Liver (tissue), 3 donors: ENCODE measurements around the gene CILP.

Source experiments
- EGR1 ChIP-seq, 2 donors: IDR thresholded peaks; 2 replicates each; pipeline ENCODE4 v1.6.1; 2016 to 2018; ENCODE audit warnings: antibody characterized with exemption in 2 of 2, low read depth in 2 of 2
- FOXA1 ChIP-seq: IDR thresholded peaks from 2 replicates; pipeline ENCODE4 v1.6.1; 2016; ENCODE audit warnings: antibody characterized with exemption
- GABPA ChIP-seq, 2 donors: IDR thresholded peaks in 1 of 2; conservative IDR thresholded peaks in 1 of 2; 2 replicates each; pipeline ENCODE4 v1.6.1; 2016; ENCODE audit warnings: antibody characterized with exemption in 2 of 2, mild to moderate bottlenecking in 1 of 2, moderate library complexity in 1 of 2
- JUND ChIP-seq, 2 donors: IDR thresholded peaks; 2 replicates each; pipeline ENCODE4 v1.6.1; 2016; ENCODE audit warnings: antibody characterized with exemption in 2 of 2
- NR2F2 ChIP-seq: IDR thresholded peaks from 2 replicates; pipeline ENCODE4 v1.6.1; 2016; ENCODE audit warnings: antibody characterized with exemption
- RAD21 ChIP-seq, 2 donors: IDR thresholded peaks; 2 replicates each; pipeline ENCODE4 v1.6.1; 2016; ENCODE audit warnings: antibody characterized with exemption in 2 of 2, mild to moderate bottlenecking in 2 of 2
- SP1 ChIP-seq: IDR thresholded peaks from 2 replicates; pipeline ENCODE4 v1.6.1; 2018; ENCODE audit warnings: antibody characterized with exemption, mild to moderate bottlenecking
- TAF1 ChIP-seq: conservative IDR thresholded peaks from 2 replicates; pipeline ENCODE4 v1.6.1; 2016; ENCODE audit warnings: antibody characterized with exemption, mild to moderate bottlenecking
- YY1 ChIP-seq: IDR thresholded peaks from 2 replicates; pipeline ENCODE4 v1.6.1; 2016; ENCODE audit warnings: antibody characterized with exemption, mild to moderate bottlenecking
- TF ChIP-seq, protein P1 (sequence below): fragments of 150-350 bp; IDR thresholded peaks from 2 replicates; pipeline ENCODE4 v1.5.1; 2017; ENCODE audit warnings: improper control_type of control experiment, low read depth, low read length; ENCODE audit not compliant: missing input control
- TF ChIP-seq, protein P2 (sequence below): IDR thresholded peaks from 2 replicates; pipeline ENCODE4 v1.6.1; 2016; ENCODE audit warnings: antibody characterized with exemption, mild to moderate bottlenecking
- TF ChIP-seq, protein P3 (sequence below): IDR thresholded peaks from 2 replicates; pipeline ENCODE4 v1.6.1; 2016; ENCODE audit warnings: antibody characterized with exemption
- TF ChIP-seq, protein P4 (sequence below): IDR thresholded peaks from 2 replicates; pipeline ENCODE4 v1.6.1; 2016; ENCODE audit warnings: antibody characterized with exemption
- TF ChIP-seq, protein P5 (sequence below): IDR thresholded peaks from 2 replicates; pipeline ENCODE4 v1.6.1; 2016; ENCODE audit warnings: antibody characterized with exemption
- donor health status: healthy.
- donor health status: healthy.

DNA sequence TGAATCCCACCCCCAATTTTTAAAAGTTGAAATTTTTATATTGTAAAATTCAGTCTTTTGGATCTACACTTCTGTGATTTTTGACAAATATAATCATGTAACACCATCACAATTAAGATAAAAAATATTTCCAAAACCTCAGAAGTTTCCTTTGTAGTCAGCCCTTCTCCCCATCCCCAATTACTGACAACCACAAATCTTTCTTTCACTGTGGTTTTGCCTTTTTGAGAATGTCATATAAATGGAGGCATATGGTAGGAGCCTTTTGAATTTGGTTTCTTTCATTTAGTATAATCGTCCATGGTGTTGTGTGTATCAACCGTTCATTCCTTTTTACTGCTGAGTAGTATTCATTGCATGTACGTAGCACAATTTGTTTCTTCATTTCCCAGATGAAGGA lies 7.9 kb upstream of the CILP start:
- TF ChIP-seq NR2F2 = no peak
- TF ChIP-seq, protein P1, sequence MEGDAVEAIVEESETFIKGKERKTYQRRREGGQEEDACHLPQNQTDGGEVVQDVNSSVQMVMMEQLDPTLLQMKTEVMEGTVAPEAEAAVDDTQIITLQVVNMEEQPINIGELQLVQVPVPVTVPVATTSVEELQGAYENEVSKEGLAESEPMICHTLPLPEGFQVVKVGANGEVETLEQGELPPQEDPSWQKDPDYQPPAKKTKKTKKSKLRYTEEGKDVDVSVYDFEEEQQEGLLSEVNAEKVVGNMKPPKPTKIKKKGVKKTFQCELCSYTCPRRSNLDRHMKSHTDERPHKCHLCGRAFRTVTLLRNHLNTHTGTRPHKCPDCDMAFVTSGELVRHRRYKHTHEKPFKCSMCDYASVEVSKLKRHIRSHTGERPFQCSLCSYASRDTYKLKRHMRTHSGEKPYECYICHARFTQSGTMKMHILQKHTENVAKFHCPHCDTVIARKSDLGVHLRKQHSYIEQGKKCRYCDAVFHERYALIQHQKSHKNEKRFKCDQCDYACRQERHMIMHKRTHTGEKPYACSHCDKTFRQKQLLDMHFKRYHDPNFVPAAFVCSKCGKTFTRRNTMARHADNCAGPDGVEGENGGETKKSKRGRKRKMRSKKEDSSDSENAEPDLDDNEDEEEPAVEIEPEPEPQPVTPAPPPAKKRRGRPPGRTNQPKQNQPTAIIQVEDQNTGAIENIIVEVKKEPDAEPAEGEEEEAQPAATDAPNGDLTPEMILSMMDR = no peak
- TF ChIP-seq, protein P2, sequence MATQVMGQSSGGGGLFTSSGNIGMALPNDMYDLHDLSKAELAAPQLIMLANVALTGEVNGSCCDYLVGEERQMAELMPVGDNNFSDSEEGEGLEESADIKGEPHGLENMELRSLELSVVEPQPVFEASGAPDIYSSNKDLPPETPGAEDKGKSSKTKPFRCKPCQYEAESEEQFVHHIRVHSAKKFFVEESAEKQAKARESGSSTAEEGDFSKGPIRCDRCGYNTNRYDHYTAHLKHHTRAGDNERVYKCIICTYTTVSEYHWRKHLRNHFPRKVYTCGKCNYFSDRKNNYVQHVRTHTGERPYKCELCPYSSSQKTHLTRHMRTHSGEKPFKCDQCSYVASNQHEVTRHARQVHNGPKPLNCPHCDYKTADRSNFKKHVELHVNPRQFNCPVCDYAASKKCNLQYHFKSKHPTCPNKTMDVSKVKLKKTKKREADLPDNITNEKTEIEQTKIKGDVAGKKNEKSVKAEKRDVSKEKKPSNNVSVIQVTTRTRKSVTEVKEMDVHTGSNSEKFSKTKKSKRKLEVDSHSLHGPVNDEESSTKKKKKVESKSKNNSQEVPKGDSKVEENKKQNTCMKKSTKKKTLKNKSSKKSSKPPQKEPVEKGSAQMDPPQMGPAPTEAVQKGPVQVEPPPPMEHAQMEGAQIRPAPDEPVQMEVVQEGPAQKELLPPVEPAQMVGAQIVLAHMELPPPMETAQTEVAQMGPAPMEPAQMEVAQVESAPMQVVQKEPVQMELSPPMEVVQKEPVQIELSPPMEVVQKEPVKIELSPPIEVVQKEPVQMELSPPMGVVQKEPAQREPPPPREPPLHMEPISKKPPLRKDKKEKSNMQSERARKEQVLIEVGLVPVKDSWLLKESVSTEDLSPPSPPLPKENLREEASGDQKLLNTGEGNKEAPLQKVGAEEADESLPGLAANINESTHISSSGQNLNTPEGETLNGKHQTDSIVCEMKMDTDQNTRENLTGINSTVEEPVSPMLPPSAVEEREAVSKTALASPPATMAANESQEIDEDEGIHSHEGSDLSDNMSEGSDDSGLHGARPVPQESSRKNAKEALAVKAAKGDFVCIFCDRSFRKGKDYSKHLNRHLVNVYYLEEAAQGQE = no peak
- TF ChIP-seq, protein P3, sequence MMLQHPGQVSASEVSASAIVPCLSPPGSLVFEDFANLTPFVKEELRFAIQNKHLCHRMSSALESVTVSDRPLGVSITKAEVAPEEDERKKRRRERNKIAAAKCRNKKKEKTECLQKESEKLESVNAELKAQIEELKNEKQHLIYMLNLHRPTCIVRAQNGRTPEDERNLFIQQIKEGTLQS = no peak
- TF ChIP-seq JUND (IDR thresholded peaks at IDR 0.05) = no peak
- no peak for TF ChIP-seq SP1
- TF ChIP-seq, protein P4, sequence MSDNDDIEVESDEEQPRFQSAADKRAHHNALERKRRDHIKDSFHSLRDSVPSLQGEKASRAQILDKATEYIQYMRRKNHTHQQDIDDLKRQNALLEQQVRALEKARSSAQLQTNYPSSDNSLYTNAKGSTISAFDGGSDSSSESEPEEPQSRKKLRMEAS = no peak
- TF ChIP-seq FOXA1 = no peak
- TF ChIP-seq TAF1 = no peak
- no peak for TF ChIP-seq EGR1 (IDR thresholded peaks at IDR 0.05; ENCODE audit: low read depth in 2 of 2)
- TF ChIP-seq GABPA (IDR thresholded peaks at IDR 0.05 in 1 of 2, conservative IDR thresholded peaks at IDR 0.05 in 1 of 2) = no peak
- no peak for TF ChIP-seq YY1
- TF ChIP-seq, protein P5, sequence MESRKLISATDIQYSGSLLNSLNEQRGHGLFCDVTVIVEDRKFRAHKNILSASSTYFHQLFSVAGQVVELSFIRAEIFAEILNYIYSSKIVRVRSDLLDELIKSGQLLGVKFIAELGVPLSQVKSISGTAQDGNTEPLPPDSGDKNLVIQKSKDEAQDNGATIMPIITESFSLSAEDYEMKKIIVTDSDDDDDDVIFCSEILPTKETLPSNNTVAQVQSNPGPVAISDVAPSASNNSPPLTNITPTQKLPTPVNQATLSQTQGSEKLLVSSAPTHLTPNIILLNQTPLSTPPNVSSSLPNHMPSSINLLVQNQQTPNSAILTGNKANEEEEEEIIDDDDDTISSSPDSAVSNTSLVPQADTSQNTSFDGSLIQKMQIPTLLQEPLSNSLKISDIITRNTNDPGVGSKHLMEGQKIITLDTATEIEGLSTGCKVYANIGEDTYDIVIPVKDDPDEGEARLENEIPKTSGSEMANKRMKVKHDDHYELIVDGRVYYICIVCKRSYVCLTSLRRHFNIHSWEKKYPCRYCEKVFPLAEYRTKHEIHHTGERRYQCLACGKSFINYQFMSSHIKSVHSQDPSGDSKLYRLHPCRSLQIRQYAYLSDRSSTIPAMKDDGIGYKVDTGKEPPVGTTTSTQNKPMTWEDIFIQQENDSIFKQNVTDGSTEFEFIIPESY = no peak
- TF ChIP-seq RAD21 (IDR thresholded peaks at IDR 0.05) = no peak
